ENCODE data around the gene RBFOX1.

RBFOX1 gene

DNA sequence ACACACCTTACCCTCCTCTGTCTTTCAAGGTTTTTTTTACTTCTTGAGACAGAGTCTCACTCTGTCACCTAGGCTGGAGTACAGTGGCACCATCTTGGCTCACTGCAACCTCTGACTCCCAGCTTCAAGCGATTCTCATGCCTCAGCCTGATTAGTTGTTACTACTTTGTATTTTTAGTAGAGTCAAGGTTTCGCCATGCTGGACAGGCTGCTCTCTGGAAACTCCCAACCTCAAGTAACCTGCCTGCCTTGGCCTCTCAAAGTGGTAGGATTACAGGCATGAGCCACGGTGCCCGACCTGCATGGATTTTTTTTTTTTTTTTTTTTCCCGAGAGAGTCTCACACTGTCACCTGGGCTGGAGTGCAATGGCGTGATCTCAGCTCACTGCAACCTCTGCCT, 273.2 kb downstream of the RBFOX1 start:
- no peak for DNase-seq (ENCODE audit: low spot score)

DNA sequence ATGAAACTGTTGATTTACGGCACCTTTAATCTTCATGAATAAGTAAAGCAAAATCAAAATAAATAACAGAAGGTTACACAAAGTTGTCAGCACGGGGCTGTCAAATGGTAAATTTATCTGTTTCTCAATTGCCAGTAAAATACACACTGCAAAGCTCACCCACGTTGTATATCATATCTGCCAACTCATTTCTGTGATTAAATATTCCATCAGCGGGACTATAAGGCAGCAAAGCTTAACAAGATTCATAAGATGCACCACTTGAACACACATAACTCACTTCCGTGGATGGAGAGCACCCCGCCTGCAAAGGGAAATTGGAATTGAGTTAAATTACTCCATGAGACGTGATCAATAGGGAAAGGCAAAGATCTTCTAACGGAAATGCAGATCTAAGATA, 280.0 kb downstream of the RBFOX1 start:
- no peak for DNase-seq (ENCODE audit: low spot score)

GRCh38 chr16:7613518-7613917, 280.9 kb downstream of the RBFOX1 start:
- DNase-seq (ENCODE audit: low spot score): no peak

- DNase-seq (ENCODE audit: low spot score): no peak
These were observed 281.6 kb downstream of the RBFOX1 start for GRCh38 chr16:7614021-7614795.

DNA sequence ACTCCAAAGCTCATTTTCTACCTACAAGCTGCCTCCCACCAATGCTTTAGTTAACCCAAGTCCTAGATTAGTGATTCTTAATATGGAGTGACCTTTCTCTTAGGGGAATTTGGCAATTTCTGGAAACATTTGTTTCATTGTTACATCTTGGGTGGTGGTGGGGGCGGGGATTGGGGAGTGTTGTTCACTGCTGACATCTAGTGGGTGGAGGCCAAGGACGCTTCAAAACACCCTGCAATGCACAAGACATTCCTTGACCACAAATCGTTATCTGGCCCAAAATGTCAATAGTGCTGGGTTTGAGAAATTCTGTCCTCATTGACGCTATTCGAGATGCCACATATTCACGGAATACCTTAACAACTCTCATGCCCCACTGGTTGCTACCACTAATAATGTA, 282.9 kb downstream of the RBFOX1 start:
- DNase-seq (ENCODE audit: low spot score): no peak

- no peak for DNase-seq (ENCODE audit: low spot score)
These were observed 292.5 kb downstream of the RBFOX1 start for GRCh38 chr16:7624871-7625766.

GRCh38 chr16:7628981-7629380, 296.3 kb downstream of the RBFOX1 start:
- DNase-seq (ENCODE audit: low spot score): no peak

DNA sequence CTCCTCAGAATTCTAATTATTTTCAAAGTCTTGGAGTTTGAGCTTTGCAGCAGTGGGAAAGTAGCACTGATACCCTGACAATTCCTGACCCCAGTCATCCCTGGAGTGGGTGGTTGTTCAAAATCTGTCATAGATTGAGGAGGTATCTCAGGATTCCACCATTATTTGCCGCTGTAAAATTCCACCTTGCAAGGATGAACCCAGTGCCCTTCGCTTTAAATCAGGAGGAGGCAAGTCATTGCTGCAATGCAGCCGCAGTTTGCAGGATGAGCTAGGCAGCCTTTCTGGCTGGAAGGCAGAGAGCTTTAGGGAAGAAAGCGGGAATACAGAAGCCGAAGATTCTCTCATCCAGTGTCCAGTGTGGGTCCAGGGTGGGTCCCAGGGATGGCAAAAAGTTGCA, 296.9 kb downstream of the RBFOX1 start:
- DNase-seq (ENCODE audit: low spot score): no peak

- DNase-seq (ENCODE audit: low spot score): no peak
These were observed 304.8 kb downstream of the RBFOX1 start for GRCh38 chr16:7637446-7637845.

DNA sequence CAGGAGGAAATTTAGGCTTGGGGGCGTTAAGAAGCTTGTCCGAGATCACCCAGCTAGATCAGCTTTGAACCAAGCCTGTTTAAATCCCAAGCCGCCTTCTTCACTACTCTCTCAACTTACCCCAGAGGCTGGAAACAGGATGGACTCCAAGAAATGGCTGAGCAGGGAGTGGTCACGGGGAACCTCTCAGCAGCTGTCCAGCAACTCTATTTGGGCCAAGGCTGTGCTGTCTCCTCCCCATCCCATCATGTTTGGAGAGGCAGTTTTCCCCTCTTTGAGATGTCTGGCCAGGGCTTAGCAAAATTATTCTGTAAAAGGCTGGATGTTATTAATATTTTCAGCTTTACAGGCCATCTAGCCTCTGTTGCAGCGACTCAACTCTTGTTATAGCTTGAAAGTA, 305.7 kb downstream of the RBFOX1 start:
- DNase-seq (ENCODE audit: low spot score): no peak

DNA sequence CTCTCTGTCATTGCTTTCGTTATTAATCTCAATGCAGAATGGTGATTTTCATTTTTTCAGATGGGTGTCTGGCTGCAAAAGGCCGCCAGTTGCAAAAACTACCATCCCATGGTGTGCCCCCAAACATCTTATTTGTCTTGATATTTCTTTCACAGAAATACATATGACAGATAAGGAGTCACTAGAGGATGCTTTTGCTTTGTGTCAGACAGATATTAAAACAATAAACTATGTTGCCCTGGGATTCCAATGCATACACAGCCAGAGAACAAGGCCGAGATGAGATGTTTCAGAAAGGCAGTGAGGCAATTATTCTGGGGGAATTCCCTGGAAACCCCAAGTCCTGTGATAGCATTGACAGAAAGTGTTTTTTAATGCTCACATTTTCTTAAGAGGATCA, 307.7 kb downstream of the RBFOX1 start:
- no peak for DNase-seq (ENCODE audit: low spot score)

GRCh38 chr16:7644176-7644575, 311.5 kb downstream of the RBFOX1 start:
- no peak for DNase-seq (ENCODE audit: low spot score)

- no peak for DNase-seq (ENCODE audit: low spot score)
These were observed 312.2 kb downstream of the RBFOX1 start for GRCh38 chr16:7644811-7645210.

GRCh38 chr16:7646821-7647500, 314.3 kb downstream of the RBFOX1 start:
- DNase-seq (ENCODE audit: low spot score): no peak

DNA sequence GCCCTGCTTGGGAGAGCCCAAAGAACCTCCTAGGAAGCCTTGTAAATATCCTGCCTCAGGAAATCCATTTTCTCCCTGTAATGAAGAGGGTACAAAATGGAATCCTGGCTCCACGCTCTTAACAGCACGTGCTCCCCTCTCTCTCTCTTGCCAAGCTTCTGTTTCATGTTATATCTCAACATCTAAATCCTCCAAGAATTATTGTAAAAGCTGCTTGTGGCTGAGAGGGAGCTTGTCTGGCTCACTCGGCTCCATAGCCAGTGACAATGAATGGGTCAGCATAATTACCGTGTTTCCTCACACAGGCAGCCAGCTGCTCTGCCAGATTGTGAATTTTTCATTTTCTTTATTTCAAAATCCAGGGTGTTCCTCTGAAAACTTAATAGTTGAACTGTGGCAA, 317.8 kb downstream of the RBFOX1 start:
- DNase-seq (ENCODE audit: low spot score): no peak

GRCh38 chr16:7651803-7652570, 319.3 kb downstream of the RBFOX1 start:
- no peak for DNase-seq (ENCODE audit: low spot score)

DNA sequence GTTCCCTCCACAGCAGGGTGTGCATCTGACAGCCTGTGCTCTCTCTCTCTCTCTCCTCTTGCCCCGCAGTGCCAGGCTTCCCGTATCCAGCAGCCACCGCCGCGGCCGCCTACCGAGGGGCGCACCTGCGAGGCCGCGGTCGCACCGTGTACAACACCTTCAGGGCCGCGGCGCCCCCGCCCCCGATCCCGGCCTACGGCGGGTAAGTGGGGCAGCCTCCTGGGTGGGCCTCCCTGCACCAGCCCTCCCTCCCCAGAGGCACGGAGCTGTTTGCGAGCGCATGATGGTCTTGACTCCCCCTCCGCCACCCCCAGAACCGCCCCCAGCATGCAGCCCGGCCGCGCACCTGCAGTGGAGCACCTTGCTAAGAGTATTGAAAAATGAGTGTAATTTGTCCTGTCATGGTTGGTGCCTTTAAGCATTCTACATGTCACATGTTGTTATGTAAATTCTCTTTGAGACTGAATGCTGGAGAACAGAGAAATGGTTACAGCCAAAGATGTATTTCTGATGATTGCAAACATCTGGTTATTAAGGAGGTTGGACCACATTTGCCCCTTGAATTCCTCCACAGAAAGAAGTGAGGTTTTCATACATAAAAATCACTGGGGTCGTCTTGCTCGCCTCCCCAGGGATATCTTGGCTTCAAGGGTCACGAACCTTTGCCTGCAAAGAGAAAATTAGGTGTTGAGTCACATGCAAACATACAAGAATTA, 321.3 kb downstream of the RBFOX1 start:
- DNase-seq (ENCODE audit: low spot score): no peak

GRCh38 chr16:7675628-7676027, 343.0 kb downstream of the RBFOX1 start:
- no peak for DNase-seq (ENCODE audit: low spot score)

DNA sequence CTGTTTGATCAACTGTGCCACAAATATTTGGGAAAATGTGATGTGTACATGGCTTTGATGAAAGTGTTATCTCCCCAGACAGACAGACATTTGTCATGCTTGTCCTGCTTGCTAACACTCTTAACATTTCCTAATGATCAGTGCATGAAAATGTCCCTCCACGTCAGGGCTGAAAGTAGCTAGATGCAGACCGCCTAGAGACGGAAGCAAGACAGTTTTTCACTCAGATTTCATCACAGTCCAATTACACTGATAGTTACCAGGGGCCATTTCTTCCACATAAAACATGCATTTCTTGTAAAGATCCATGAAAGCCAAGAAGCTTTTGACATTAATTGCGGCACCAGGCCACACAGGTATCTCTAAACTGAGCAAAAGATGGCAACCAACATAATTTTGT, 347.7 kb downstream of the RBFOX1 start:
- no peak for DNase-seq (ENCODE audit: low spot score)

DNA sequence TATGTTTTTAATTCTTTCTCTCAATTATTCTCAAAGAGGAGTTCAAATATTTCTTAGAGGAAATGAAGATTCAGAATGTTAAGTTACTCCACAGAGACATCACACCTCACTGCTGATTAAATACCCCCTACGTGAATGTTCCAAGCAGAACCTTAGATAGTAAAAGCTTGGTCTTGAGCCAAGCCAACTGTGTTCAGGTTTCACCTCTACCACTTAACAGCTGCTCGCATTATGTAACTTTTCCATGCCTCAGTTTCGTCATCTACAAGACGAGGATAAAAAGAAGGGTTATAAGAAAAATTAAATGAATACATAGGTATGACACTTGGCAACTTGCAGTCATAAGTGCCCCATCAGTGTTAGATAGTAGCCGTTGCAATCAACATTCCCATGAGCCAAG, 356.2 kb downstream of the RBFOX1 start:
- DNase-seq (ENCODE audit: low spot score): no peak

- no peak for DNase-seq (ENCODE audit: low spot score)
These were observed 356.6 kb downstream of the RBFOX1 start for GRCh38 chr16:7689234-7689633.

Measured in CD4-positive, alpha-beta T cell treated with Interleukin-6 at 100 ng/mL for 8 hours (primary cell).